Astrocyte (in vitro differentiated cells and primary cell): ENCODE data around the gene PLAC1.

Experiments used
- EZH2 ChIP-seq: IDR thresholded peaks from 2 replicates; pipeline ENCODE4 v1.6.1; 2012; ENCODE audit warnings: mild to moderate bottlenecking, low read length, inconsistent platforms; ENCODE audit not compliant: insufficient read depth
- TF ChIP-seq, protein P1 (sequence below): IDR thresholded peaks from 2 replicates; pipeline ENCODE4 v1.5.1; 2011; ENCODE audit warnings: low read depth, mild to moderate bottlenecking, inconsistent platforms, low read length, moderate library complexity; ENCODE audit not compliant: insufficient read depth

DNA sequence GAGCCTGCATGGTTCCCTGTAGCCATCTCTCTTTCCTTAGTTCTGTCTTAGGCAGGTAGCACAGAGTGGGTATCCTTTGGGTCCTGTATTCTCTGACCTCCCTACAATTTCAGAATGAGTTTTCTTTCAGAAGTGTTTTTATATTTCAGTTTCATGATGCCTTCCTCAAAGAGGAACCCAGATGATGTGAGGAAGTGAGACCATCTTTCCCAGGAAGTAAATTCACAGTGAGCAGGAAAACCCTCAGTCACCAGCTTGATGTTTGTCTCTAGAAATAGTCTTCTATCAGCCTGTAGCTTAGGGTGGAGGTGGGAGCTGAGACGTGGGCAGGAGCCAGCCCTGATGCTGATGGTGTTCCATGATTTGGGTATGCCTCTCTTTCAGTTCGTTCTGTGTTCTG is 16.9 kb downstream of the PLAC1 start:
- TF ChIP-seq, protein P1, sequence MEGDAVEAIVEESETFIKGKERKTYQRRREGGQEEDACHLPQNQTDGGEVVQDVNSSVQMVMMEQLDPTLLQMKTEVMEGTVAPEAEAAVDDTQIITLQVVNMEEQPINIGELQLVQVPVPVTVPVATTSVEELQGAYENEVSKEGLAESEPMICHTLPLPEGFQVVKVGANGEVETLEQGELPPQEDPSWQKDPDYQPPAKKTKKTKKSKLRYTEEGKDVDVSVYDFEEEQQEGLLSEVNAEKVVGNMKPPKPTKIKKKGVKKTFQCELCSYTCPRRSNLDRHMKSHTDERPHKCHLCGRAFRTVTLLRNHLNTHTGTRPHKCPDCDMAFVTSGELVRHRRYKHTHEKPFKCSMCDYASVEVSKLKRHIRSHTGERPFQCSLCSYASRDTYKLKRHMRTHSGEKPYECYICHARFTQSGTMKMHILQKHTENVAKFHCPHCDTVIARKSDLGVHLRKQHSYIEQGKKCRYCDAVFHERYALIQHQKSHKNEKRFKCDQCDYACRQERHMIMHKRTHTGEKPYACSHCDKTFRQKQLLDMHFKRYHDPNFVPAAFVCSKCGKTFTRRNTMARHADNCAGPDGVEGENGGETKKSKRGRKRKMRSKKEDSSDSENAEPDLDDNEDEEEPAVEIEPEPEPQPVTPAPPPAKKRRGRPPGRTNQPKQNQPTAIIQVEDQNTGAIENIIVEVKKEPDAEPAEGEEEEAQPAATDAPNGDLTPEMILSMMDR: no peak
- TF ChIP-seq EZH2: no peak
